HG02840 (cell line): ENCODE measurements around the gene PLA2G4B.

Experiments
- ATAC-seq: cut with Tn5 transposase; IDR thresholded peaks from one replicate; pipeline ENCODE4 v1.9.1; 2021; ENCODE audit warnings: mild to moderate bottlenecking, moderate library complexity, moderate number of reproducible peaks; ENCODE audit not compliant: unreplicated experiment, low FRiP score

PLA2G4B gene

DNA sequence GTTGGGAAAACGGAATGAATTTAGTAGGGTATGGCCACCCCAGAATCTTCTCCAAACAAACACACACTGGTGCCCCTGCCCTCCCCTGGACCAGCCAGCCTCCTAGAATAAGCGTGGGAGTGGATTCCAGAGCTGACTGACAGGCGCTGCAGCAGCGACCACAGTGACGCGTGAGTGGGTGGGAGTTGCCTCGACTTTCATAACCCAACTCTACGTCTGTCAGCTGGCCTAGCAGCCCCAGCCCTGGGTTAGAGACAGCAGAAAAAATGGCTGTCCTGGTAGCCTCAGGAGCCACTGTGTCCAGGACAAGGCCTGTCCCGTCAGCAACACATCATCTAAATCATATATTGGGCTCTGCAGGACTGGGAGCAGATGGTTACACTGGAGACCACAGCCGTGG lies 10.0 kb downstream of the PLA2G4B start:
- ATAC-seq = no peak

DNA sequence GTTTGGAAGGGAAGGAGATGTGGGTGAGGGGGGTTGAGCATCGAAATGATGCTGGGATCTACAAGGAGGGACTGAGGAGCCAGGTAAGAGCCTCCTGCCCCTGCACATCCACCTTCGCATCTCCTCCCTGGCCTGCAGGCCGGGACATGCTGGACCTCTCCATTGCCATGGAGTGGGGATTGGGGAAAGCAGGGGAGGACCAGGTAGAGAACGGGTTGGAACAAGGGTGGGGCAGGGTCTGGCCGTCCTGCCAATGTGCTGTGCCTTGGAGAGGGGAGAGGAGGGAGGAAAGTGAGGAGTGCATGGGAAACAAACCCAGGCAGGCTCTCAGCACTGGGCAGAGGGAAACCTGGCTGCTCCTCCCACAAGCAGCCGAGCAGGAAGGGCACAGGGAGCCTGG lies 10.6 kb downstream of the PLA2G4B start:
- ATAC-seq = no peak

DNA sequence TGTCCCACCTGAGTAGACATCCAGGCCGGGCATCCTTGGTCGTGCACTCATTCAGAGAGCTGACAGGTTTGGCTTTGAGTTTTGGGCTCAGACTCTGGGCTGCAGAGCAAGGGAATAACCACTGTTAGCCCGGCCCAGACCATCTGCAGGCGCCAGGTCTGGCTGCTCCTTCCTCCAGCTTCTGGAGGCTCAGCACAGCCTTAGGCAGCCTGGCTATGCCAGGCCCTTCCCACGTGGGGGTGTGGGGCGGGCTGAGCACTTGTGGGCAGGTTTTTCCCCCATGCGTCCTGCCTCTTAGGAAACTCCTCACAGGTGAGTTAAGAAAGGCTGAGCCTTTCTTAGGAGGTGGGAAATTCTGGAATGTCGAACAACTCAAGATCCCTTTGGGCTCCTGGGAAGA lies 11.2 kb downstream of the PLA2G4B start:
- ATAC-seq = no peak

DNA sequence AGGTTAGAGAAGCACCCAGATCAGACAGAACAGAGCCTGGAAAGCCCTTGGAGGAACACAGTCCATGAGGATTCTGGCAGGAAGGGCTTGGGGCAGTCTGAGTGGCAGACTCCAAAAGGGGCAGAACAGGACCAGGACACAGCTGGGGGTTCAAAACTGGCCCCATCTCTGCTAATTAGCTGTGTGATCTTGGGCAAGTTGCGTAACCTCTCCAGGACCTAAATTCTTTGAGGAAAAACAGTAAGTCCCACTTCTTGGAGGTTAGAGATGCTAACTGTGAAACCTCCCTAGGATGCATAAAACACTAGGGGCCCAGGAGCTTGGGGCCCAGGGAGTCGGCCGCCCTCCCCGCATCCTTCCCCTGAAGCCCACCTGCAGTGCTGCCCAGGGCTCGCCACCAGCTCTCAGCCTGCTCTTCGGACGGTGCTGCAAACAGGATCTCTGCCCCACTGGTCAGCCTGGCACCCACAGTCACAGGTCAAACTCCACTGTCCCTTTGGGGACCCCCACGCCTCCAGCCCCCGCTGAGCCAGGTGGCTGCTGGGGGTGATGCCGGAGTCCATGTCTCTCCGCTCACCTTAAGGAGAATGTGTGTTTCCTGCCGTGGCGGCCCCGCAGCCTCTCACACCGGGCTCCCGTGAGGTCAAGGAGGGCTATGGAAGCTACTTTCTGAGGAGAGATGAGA lies 12.0 kb downstream of the PLA2G4B start:
- ATAC-seq = no peak

DNA sequence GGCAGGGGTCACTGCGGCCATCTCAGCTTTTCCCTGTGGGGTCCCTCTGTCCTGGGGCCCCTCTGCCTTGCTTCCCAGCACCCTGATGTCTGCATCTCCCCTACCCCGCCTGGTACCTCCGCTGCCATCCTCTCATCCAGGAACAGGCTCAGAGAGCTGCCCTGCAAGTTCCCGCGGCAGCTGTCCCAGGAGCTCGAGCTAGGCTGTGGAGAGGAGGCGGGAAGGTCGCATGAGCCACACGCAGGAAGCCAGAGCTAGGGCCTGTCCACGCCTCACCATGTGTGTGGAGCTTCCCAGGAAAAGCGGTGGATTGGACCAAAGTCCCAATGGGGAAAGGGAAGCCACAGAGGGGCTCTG lies 12.5 kb downstream of the PLA2G4B start:
- ATAC-seq = no peak

DNA sequence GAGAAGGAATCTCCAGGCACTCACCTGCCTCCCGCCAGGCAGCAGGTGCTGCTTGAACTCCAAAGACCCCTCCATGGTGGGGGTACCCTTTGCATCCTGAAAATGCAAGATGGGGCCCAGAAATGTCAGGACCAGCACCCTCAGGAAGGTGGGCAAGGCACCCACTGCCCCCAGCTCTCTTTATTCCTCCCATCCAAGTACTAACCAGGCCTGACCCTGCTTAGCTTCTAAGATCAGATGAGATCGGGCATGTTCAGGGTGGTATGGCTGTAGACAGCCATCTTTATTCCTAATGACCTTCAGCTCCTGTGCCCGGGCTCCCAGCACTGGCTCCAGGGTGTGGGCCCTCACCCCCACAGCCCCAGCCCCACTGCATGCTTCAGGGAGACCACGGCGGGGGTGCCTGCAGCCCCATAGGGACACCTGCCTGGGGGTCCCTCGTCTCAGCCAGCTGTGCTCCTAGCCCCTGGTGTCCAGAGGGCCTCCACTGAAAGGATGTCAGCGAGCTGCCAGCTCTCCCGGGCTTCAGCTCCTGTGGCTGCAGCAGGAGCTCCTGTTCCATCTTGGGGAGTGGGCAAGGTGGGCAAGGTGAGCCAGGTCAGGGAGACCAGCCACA lies 13.2 kb downstream of the PLA2G4B start:
- ATAC-seq = no peak

DNA sequence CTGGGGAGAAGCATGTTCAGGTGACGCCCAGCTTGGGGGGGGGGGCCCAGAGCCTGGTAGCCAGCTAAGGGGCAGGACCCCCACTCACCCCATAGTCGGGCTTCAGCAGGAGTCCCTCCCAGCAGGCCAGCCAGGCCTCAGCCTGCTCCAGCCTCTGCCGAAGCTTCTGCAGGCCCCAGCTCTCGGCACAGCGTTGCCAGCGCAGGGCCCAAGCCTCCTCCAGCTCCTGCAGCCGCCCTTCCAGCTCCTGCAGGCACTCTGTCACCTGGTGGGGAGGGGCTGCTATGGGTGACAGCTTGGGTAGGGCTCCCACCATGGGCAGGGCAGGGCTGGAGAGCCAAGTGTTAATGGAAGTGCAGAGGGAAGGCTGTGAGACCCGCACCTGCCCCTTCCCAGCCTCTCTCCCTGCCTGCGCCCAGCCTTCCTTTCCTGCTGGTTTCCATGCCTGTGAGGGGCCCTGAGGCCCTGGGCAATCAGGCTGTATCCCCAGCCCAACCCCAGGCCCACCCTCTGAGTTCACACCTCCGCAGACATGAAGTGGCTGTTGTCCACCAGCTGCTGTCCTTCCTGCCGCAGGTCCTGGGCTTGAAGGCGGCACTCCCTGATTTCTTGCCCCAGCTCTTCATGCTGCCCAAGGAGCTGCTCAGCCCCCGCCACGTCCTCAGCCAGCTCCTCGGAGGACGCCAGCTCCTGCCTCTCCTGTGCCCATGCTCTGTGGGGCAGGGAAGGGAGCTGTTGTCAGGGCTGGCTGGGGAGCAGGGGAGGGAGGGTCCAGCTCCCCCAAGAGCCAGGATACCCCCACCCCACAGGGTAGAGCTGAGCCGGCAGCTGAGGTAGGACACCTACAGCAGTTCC lies 14.3 kb downstream of the PLA2G4B start:
- ATAC-seq = no peak

DNA sequence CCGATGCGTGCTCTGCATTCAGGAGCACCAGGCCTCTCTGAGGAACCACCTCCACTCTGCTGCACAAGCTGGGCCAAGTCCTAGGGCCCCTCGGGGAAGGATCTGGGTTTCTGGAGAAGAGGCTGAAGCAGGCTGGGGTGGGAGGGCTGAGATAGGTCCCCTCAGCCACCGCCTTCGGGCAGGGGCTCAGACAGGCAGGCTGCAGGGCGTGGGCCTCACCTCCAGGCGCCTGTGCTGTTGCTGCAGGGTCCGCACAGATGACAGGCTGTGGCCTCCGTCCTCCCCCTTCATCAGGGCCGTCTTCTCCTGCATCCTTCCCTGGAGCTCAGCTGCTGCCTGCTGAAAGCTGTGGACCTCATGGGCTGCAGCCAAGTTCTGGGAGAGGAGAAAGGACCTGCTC lies 15.2 kb downstream of the PLA2G4B start:
- no peak for ATAC-seq

DNA sequence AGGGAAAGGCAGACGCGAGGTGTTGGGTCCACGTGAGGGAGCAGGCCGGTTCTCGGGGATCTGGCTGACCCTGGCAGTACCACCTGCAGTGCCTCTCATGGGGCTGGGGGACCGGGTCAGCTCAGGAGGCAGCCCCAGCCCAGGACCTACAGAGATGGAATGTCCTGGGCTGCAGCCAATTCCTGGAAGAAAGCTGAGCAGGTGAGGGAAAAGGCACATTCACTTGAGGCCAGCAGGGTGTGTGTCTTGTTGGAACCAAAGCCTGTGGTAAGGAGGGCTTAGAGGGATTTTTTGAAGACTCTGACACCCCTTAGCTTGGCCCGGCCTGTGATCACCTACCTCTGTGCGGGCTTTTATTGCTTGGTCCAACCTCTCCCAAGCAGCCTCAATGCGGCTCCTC lies 15.8 kb downstream of the PLA2G4B start:
- no peak for ATAC-seq

DNA sequence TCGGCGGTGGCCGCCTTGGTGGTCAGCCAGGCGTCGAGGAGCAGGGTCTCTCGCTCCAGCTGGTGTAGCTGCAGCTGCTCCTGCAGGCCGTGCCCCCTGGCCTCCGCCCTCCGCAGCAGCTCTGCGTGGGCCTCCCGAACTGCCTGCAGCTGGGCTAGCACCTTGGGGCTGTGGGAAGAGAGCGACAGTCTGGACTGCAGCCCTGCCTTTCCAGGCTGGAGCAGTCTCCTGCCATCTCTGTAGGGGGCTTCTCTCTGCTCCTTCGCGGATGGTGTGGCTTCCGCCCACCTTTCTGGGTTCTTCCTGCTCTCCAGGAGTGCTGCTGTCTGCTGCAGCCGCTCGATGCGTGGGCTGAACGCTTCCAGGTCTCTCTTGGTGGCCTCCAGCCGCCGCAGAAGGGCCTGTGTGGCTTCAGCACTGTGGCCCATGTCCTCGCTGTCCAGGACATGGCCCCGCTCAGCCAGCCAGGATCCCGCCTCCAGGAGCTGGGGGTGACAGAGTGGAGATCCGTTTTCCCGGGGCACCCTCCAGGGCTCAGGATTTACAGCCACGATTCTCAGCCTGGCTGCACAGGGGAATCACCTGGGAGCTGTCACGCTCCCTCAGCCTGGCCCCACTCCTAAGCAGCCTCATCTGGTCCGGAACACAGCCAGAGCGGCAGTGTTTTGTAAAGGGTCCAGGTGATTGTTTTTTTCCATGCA lies 16.8 kb downstream of the PLA2G4B start:
- no peak for ATAC-seq

DNA sequence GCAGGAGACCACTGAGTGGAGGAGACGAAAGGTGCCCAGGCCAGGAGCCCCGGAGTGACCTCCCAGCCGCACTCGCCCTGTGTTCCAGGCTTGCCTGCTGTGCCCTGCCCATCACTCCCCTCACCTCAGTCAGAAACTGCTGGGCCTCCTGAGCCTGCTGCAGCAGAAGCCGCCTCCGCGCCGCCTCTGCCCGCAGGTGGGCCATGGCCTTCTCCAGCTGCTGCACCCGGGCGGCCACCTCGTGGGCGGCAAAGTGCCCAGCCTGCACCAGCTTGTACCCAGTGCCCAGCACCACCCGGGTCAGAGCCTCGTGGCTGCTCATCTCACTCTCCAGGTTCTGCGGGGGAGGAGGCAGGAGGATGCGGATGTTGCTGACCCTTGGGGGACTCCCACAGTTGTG lies 17.6 kb downstream of the PLA2G4B start:
- no peak for ATAC-seq

DNA sequence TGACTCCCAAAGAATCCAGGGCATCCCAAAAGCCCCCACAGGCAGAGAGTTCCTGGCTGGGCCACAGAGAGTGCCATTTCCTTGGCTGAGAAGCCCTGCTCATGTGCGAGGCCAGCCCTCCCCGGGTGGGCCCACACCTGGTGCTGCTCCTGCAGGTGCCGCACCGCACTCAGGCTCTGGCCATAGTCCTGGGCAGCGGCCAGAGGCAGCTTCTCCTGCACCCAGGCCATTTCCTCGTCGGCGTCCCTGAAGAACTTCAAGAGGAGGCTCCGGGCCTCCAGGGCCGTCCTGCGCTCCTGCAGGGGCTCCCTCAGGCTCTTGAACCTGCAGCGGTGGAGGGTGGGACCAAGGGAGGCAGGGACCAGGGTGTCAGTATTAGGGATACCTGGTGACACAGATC lies 18.1 kb downstream of the PLA2G4B start:
- no peak for ATAC-seq

DNA sequence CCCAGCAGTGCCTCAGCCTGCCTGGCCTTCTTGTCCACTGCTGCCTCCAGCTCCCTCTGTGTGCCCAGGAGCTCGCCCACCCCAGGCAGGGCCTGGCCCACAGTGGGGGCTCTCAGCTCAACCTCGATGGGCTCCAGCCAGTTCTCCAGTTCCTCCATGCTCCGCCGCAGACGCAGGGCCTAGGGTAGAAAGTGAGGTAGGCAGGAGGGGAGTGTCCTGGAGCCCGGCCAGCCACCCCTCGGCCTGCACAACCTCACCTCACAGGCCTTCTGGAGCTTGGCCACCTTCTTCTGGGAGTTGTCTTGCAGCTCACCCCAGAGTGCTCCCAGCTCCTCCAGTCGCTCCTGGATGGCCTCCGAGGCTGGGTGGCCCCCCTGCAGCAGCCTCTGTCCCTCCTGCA lies 18.7 kb downstream of the PLA2G4B start:
- no peak for ATAC-seq

DNA sequence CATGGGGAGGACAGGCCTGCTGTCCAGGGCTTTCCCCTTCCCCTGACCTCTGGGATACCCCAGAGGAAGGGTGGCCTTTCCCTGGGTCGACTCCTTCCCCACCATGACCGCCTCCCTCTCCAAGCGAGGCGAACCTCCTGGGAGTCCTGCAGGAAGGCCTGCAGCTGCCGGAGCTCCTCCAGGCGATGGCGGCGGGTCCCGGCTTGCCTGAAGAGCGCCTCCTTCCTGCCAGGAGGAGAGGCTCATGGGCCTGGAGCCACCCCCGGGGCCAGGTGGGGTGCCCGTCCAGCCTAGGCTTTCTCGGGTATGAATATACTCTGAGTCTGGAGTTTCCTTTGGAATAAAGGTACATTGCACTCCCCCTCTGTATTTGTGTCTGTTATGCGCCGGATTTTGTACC lies 20.1 kb downstream of the PLA2G4B start:
- no peak for ATAC-seq

DNA sequence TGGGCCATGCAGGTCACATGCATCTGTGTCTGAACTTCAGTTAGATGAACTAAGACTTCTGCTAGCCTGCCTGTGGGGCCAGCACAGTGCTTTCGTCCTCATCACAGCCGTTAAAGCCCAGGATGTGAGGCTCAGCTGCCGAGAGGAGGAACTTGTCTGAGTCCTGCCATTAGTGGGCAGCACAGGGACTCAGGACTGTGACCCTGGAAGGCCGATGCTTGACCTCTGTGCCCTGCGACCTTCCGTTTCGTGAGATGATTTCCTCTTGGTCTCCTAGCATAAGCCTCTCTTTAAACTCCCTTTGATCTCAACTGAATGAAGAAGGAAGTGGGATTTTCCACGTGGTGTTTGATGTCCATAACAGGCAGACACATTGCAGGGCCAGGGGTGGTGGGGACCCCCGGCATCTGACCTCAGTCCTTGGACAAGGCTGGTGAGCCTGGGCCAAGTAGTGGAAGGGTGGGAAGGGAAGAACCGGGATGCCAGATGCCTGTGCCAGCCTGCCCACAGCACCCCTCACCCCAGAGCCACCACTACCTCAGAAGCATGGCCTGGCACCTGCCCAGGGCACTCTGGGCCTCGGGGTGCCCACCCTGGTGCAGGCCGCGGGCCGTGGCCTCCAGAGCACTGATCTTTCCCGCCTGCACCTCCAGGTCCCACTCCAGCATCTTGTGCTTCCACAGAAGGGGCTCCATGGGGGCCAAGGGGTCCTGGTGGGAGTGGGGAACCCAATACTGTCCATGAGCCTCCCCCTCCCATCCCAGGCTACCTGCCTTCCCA lies 21.6 kb downstream of the PLA2G4B start:
- ATAC-seq = no peak

DNA sequence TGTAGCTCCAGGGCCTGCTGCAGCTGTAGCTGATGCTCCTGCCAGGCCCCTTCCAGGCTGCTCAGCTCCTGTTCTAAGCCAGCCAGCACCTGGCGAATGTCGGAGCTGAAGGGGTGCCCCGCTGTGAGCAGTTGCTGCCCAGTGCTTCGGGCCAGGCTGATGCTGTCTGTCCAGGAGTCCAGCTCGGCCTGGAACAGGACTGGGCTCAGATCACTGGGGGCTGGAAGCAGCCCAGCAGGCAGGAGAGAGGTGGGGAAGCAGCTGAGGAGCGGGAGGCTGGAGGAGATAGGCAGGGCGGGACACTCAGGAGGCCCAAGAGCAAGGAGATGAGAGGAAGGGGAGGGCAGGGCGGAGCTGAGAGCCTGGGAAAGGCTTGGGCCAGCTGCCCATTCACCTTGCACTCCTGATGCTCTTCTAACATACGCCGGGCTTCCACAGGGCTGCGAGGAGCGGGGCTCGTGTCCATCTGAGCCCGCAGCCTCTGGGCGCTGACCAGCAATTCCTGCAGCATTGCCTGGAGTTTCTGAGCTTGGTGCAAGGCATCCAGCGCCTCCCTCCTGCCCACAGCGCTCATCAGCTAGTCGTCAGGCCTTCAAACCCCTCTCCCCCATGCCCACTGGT lies 23.2 kb downstream of the PLA2G4B start:
- ATAC-seq = no peak

DNA sequence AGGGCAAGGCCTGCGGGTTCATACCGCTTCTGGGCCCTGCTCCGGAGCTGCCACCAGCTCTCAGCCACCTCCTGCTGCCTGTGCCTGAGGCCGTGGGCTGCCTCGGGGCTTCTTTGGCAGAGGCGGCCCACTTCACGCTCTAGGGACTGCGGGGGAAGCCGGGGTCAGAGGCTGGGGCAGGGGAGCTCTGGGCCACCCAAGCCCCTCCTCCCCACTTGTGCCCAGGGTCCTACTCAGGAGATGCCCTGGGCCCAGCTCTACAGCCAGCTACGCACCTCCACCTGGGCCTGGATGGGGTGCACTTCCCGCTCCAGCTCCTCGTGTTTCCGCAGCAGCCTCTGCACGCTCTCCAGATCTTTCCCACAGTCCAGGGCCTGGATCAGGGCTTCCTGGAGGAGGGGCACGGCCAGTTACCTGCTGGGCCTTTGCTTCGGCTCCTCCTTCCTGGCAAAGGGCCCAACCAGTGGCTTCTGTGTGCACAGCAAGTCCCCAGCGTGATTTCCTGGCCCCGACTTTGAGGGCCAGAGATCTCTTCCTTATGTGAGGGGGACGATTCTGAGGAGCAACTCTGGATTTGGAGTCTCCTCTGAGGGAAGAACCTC lies 24.0 kb downstream of the PLA2G4B start:
- ATAC-seq = no peak

DNA sequence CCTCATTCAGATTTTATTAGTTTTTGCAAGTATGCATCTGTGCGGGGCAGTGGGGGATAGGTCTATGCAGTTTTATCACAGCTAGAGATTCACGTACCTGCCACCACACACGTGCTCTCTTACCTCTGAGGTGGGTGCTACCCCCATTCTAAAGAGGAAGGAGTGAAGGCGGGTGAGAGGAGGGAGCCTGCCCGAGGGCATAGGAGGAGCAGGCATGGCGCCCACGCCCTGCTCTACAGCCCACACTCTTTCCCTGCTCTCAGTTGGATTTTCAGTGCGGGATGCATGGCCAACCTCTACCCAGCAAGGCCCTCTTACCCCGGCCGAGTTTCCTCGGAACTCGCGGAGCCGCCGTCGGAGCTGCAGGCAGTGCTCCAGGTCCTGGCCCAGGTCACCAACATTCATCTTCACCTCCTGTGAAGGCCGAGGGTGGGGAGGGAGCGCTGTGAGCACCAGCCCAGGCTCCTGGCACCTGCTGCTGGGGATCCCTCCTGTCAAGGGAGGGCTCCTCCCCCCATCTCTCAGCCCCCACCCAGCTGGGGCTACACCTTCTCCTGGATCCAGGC lies 26.9 kb downstream of the PLA2G4B start:
- ATAC-seq = no peak

DNA sequence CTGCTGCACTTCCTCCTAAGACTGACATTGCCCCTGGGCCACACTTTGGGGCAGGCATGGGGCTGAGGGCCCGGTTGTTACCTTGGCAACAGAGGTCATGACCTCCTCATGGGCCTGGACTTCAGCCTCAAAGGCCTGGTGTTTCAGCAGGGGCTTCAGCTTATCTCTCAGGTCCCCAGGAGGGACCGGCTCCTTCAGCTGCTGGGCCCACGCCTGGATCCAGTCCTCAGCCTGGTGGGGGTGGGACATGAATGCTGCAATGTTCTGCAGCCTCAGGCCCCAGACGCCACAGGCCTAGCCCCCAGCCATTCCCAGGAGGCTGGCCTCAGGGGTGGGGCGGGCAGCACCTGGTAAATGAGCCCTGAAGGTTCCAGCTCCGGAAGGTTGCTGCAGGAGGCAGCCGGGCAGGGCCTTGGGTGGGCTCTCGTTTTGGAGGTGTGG lies 27.6 kb downstream of the PLA2G4B start:
- no peak for ATAC-seq
